Panc1 (cell line): ENCODE results near the gene GABRD. TPM values are rescaled to one million over a fixed set of nuclear protein-coding genes. Genes with fewer than 3 reads are reported as not detected.

Experiments
- ATAC-seq: fragments of 200-7000 bp; cut with Tn5 transposase; 2 replicates; pipeline ENCODE4 v1.9.1; 2020; ENCODE audit warnings: mild to moderate bottlenecking, moderate library complexity
- BruUV-seq: library from RNA; stranded (reverse); fragments of 400-500 nt; replicated peaks from 2 replicates; lab custom pipeline; 2021; lab: Mats Ljungman, UMichigan
- CTCF ChIA-PET: fragments of 300-600 bp; sonication (Branson Sonifier 250); formaldehyde crosslinking; loops from one replicate; lab custom pipeline; 2022; ENCODE audit warnings: antibody characterized with exemption; lab: Charles Lee
- POLR2A ChIA-PET: fragments of 300-600 bp; sonication (Branson Sonifier 250); formaldehyde crosslinking; loops from one replicate; lab custom pipeline; 2022; ENCODE audit warnings: antibody characterized with exemption; lab: Charles Lee
- DNase-seq: peaks from one replicate; pipeline ENCODE4 v3.0.0-alpha.2; 2010; ENCODE audit warnings: low read depth, low spot score
- H3K27ac ChIP-seq: 2 replicates; pipeline ENCODE4 v1.5.1; 2011; ENCODE audit warnings: mild to moderate bottlenecking, low read length, inconsistent platforms
- H3K27me3 ChIP-seq: fragments of 200-500 bp; sonication (Bioruptor generic); 2 replicates; pipeline ENCODE4 v1.6.0; 2014; ENCODE audit warnings: low read length, inconsistent platforms; ENCODE audit not compliant: control insufficient read depth, insufficient read depth
- H3K36me3 ChIP-seq: fragments of 200-500 bp; sonication (Bioruptor generic); 2 replicates; pipeline ENCODE4 v1.5.1; 2014; ENCODE audit warnings: inconsistent platforms, mild to moderate bottlenecking, low read length, moderate library complexity; ENCODE audit not compliant: control insufficient read depth, insufficient read depth
- H3K4me1 ChIP-seq: 2 replicates; pipeline ENCODE4 v1.5.1; 2011; ENCODE audit warnings: inconsistent platforms, mild to moderate bottlenecking, low read length, moderate library complexity; ENCODE audit not compliant: control insufficient read depth, insufficient read depth
- H3K4me3 ChIP-seq, 2 experiments: 2 replicates each; pipeline ENCODE4 v1.5.1; 2011 to 2012; ENCODE audit warnings: low read depth in 2 of 2, low read length in 2 of 2, mild to moderate bottlenecking in 2 of 2, inconsistent platforms in 1 of 2, moderate library complexity in 1 of 2
- H3K9me3 ChIP-seq: fragments of 200-500 bp; sonication (Bioruptor generic); 2 replicates; pipeline ENCODE4 v1.5.1; 2014; ENCODE audit warnings: low read depth, mild to moderate bottlenecking, inconsistent platforms, low read length, moderate library complexity; ENCODE audit not compliant: control insufficient read depth, insufficient read depth
- POLR2AphosphoS5 ChIP-seq: IDR thresholded peaks from 2 replicates; pipeline ENCODE4 v1.6.1; 2012; ENCODE audit warnings: mild to moderate bottlenecking, low read depth, low read length, moderate library complexity
- SIN3A ChIP-seq: IDR thresholded peaks from 2 replicates; pipeline ENCODE4 v1.6.1; 2012; ENCODE audit warnings: low read depth, mild to moderate bottlenecking, low read length, moderate library complexity, borderline replicate concordance; ENCODE audit not compliant: insufficient read depth
- TCF7L2 ChIP-seq: IDR thresholded peaks from 2 replicates; pipeline ENCODE4 v1.6.1; 2011; ENCODE audit warnings: mild to moderate bottlenecking, low read depth, low read length, inconsistent platforms
- in situ Hi-C: cut with HindIII; loops from 2 replicates; pipeline ENCODE4 v1.10.0; 2016; ENCODE audit warnings: low sequenced_read_pairs, low pct_unique_long_range_greater_than_20kb
- intact Hi-C: fragments of 100-400 bp; cut with micrococcal nuclease; formaldehyde crosslinking; loops from one replicate; pipeline ENCODE4 v1.10.0; 2022; ENCODE audit not compliant: unreplicated experiment
- total RNA-seq: library from RNA; stranded (reverse); gene quantifications from one replicate; pipeline ENCODE4 v1.2.1, GENCODE V29; 2021; ENCODE audit not compliant: unreplicated experiment
- TF ChIP-seq, protein P1 (sequence below), 2 experiments: IDR thresholded peaks; 2 replicates each; pipeline ENCODE4 v1.6.1; 2011 to 2012; ENCODE audit warnings: low read depth in 2 of 2, control low read depth in 1 of 2, low read length in 1 of 2, mild to moderate bottlenecking in 1 of 2, moderate library complexity in 1 of 2; ENCODE audit not compliant: insufficient read depth in 1 of 2
- TF ChIP-seq, protein P2 (sequence below): fragments of 450-650 bp; IDR thresholded peaks from 2 replicates; pipeline ENCODE4 v1.5.1; 2017; ENCODE audit warnings: mild to moderate bottlenecking

GABRD gene
- total RNA-seq, 1 experiment from 2014 or later, result 3.0 TPM

DNA sequence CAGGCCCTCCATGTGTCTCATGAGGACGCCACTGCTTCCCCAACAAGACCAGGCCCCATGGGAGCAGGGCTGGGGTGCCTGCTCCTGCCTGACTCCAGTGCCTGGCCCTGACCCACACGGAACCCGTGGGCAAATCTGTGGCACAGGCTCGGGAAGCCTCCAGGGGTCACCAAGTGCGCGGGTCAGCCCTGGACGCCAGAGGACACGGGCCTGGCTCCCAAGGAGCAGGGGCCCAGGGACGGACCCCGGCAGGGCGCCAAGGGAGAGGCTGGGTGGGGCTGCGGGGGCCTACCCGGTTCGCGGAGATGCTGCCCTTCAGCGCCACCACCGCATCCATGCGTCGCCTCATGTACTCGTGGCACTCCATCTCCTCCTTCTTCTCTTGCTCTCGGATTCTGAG is 47.5 kb upstream of the GABRD start:
- no peak overlapping the region for H3K27ac ChIP-seq
- H3K27me3 ChIP-seq, result no peaks in the 10 kb centered on the region
- H3K4me1 ChIP-seq, result no peaks in the 10 kb centered on the region
- TF ChIP-seq, protein P1, sequence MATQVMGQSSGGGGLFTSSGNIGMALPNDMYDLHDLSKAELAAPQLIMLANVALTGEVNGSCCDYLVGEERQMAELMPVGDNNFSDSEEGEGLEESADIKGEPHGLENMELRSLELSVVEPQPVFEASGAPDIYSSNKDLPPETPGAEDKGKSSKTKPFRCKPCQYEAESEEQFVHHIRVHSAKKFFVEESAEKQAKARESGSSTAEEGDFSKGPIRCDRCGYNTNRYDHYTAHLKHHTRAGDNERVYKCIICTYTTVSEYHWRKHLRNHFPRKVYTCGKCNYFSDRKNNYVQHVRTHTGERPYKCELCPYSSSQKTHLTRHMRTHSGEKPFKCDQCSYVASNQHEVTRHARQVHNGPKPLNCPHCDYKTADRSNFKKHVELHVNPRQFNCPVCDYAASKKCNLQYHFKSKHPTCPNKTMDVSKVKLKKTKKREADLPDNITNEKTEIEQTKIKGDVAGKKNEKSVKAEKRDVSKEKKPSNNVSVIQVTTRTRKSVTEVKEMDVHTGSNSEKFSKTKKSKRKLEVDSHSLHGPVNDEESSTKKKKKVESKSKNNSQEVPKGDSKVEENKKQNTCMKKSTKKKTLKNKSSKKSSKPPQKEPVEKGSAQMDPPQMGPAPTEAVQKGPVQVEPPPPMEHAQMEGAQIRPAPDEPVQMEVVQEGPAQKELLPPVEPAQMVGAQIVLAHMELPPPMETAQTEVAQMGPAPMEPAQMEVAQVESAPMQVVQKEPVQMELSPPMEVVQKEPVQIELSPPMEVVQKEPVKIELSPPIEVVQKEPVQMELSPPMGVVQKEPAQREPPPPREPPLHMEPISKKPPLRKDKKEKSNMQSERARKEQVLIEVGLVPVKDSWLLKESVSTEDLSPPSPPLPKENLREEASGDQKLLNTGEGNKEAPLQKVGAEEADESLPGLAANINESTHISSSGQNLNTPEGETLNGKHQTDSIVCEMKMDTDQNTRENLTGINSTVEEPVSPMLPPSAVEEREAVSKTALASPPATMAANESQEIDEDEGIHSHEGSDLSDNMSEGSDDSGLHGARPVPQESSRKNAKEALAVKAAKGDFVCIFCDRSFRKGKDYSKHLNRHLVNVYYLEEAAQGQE (IDR thresholded peaks at IDR 0.05; ENCODE audit: insufficient read depth in 1 of 2, low read depth in 2 of 2, low read length in 1 of 2), result no peak
- TF ChIP-seq, protein P2, sequence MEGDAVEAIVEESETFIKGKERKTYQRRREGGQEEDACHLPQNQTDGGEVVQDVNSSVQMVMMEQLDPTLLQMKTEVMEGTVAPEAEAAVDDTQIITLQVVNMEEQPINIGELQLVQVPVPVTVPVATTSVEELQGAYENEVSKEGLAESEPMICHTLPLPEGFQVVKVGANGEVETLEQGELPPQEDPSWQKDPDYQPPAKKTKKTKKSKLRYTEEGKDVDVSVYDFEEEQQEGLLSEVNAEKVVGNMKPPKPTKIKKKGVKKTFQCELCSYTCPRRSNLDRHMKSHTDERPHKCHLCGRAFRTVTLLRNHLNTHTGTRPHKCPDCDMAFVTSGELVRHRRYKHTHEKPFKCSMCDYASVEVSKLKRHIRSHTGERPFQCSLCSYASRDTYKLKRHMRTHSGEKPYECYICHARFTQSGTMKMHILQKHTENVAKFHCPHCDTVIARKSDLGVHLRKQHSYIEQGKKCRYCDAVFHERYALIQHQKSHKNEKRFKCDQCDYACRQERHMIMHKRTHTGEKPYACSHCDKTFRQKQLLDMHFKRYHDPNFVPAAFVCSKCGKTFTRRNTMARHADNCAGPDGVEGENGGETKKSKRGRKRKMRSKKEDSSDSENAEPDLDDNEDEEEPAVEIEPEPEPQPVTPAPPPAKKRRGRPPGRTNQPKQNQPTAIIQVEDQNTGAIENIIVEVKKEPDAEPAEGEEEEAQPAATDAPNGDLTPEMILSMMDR, result no peak
- TF ChIP-seq SIN3A, result no peak
- no peak for TF ChIP-seq POLR2AphosphoS5
- TF ChIP-seq TCF7L2, result no peak
- intact Hi-C loops (no loop called here), in situ Hi-C loops (no loop called here)
- no peaks in the 10 kb centered on the region for H3K36me3 ChIP-seq
- ChIA-PET POLR2A (no interaction called here), CTCF (no interaction called here)
- no peaks in the 10 kb centered on the region for H3K9me3 ChIP-seq
- no TSS peak for BruUV-seq
- no peak overlapping the region for H3K4me3 ChIP-seq
- DNase-seq (no peak), ATAC-seq (no peak)

DNA sequence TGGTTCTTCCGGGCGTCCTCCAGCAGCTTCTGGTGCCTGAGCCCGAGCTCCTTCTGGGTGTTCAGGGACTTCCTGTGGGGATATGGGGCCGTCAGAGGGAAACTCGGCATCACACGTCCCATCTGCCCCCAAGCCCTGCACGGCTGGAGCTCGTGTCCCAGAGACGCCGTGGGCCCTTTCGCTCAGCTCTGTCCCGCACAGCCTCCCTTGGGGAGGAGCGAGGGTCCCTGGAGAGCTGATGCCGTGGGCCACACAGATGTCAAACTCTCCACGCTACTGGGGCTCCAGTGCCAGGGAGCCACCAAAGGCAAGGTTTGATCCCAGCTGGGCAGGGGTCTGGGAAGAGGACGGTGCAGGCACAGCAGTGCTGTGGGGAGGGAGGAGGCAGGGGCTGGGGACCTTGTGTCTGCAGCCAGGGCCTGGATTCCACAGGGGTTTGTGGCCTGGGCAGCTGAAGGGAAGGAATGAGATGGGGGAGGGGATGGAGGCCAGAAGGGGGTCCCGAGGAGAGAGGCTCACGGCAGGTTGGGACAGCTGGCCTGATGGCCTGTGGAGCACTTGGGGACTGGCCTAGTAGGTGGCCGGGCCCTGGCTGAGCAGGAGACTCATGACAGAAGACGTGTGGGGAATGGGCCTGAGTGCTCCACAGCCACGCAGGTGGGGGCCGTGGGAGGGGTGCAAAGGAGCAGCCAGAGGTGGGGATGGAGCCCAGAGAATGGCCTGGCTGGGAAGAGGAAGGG is 46.0 kb upstream of the GABRD start:
- intact Hi-C loops, result no loop called here
- no peaks in the 10 kb centered on the region for H3K27me3 ChIP-seq
- CTCF ChIA-PET, result no interaction called here
- DNase-seq (no peak), ATAC-seq (no peak)
- POLR2A ChIA-PET, result interaction anchor here (0.6 kb wide), 1 partner anchor 77 kb away, joined by 3 read pairs; no protein-coding TSS in a partner anchor
- H3K27ac ChIP-seq, result no peak overlapping the region
- H3K9me3 ChIP-seq, result no peaks in the 10 kb centered on the region
- no peak overlapping the region for H3K4me3 ChIP-seq
- no TSS peak for BruUV-seq
- in situ Hi-C loops, result no loop called here
- no peaks in the 10 kb centered on the region for H3K4me1 ChIP-seq
- TF ChIP-seq POLR2AphosphoS5 (no peak), SIN3A (no peak), TCF7L2 (no peak)
- TF ChIP-seq, protein P1 (IDR thresholded peaks at IDR 0.05; ENCODE audit: insufficient read depth in 1 of 2, low read depth in 2 of 2, low read length in 1 of 2), result no peak
- TF ChIP-seq, protein P2, result no peak
- no peaks in the 10 kb centered on the region for H3K36me3 ChIP-seq
